ENCODE data around the gene RNU1-4. TPM values are rescaled to one million over a fixed set of nuclear protein-coding genes. Genes with fewer than 3 reads are reported as not detected.
A peak's percentile ranks its signal among the peaks of the same experiment; 100 is the strongest.
"Not testable (repeated sequence)": the region's sequence is repeated elsewhere in the genome, so short reads cannot be mapped to it uniquely, and the experiment has no call there.

Gene RNU1-4
- total RNA-seq, 2 experiments from 2014 or later = 1,570 to 1,691 TPM

DNA sequence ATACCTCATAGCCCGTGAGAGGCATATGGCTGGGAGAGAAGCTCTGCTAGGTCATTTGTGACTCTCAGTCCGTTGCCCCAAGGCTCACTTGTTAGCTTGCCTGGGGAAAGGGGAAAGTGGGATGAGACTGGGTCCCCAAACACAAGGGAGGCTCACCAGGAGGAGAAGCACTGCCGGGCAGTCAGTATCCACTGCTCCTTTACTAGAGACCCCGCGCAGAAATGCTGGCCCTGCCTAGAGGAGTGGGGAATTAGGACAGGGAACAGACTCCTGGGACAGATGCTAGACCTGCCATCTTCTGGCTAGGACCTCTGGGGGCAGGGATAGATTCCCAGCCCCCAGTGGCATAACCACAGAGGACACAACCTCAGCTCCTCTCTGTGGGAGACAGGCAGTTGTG lies 17.7 kb downstream of the RNU1-4 start:
- POLR2A ChIA-PET; H3K27me3 Mint-ChIP-seq; H3K36me3 Mint-ChIP-seq (ENCODE audit: low read depth); H3K4me1 Mint-ChIP-seq; H3K9me3 Mint-ChIP-seq; CTCF ChIA-PET; H3K27ac Mint-ChIP-seq; H3K4me3 Mint-ChIP-seq; DNase-seq: not testable (repeated sequence)

DNA sequence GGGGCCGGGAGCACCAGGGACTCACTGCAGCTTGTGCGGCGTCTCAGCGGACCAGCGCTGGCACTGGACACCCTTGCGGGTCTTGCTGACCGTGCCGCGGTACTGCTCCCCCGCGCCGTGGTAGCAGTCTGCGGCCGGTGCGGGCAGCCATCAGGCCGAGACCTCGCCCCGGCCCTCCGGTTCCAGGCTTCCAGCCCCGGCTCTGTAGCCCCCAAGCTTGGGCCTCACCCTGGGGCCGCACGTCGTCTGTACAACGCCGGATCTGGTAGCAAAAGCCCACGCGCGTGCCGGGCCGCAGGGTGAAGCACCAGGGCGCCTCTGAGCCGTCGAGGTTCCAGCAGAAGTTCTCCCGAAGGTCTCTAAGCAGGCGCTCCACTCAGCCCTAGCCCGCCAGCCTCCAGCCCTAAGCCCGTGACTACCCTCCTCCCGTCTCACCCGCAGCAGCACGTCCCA lies 18.8 kb downstream of the RNU1-4 start:
- H3K27me3 Mint-ChIP-seq; H3K9me3 Mint-ChIP-seq; POLR2A ChIA-PET; H3K4me1 Mint-ChIP-seq; H3K27ac Mint-ChIP-seq; CTCF ChIA-PET; H3K4me3 Mint-ChIP-seq; H3K36me3 Mint-ChIP-seq (ENCODE audit: low read depth): not testable (repeated sequence)
- peak; percentile 14 for DNase-seq

DNA sequence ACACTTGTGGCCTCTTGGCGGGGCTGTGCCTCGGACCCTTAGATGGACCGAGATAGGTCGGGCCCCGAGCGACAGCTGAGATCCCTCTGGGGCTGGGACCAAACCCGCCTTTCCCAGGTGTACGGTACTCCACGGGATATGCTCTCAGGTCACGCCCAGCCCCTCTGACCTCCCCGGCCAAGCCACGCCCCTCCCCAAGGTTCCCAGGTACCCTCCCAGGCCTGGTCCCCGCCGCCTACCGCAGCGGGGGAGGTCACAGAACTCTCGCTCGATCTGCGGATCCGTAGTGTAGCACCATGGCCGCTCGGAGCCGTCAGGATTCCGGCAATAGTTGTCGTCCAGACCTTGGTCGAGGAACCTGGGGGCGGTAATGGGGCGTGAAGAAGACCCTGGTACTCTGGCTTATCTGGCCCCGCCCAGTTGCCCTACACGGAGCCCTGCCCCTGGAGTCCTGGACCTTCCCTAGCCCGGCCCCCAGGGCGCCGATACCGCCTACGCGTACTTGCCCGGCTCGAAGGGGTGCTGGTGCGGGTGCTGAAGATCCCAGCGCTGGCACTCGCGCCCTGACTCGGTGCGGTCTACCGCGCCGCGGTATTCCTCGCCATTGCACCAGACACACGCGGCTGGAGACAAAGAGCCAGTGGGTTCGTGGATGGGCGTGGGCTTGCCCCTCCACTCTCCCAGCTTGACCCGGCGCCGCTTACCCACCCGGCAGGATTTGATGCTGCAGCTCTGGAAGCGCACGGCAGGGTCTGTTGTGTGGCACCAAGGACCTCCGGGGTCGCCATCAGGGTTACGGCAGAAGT lies 19.5 kb downstream of the RNU1-4 start:
- DNase-seq; H3K4me1 Mint-ChIP-seq; H3K36me3 Mint-ChIP-seq (ENCODE audit: low read depth); H3K27me3 Mint-ChIP-seq; H3K4me3 Mint-ChIP-seq; H3K27ac Mint-ChIP-seq; H3K9me3 Mint-ChIP-seq; POLR2A ChIA-PET; CTCF ChIA-PET: not testable (repeated sequence)

DNA sequence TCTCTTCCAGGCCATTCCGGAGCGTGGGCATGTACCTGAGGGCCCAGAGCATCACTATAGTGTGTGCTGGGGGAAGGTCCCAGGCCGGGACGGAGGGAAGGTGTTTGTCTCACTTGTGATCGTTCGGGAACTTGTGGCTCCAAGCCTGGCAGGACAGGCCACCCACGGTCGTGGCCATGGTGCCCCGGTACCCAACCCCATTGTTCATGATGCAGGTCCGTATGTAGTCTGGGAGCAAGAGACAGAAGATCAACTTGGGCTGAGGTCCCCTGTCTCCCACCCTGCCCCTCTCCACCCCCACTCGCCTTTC lies 20.1 kb downstream of the RNU1-4 start:
- DNase-seq; H3K36me3 Mint-ChIP-seq (ENCODE audit: low read depth); H3K4me3 Mint-ChIP-seq; H3K27ac Mint-ChIP-seq; POLR2A ChIA-PET; CTCF ChIA-PET; H3K9me3 Mint-ChIP-seq; H3K4me1 Mint-ChIP-seq: not testable (repeated sequence)
- H3K27me3 Mint-ChIP-seq = peaks cover 14% of the 10 kb centered on the region

DNA sequence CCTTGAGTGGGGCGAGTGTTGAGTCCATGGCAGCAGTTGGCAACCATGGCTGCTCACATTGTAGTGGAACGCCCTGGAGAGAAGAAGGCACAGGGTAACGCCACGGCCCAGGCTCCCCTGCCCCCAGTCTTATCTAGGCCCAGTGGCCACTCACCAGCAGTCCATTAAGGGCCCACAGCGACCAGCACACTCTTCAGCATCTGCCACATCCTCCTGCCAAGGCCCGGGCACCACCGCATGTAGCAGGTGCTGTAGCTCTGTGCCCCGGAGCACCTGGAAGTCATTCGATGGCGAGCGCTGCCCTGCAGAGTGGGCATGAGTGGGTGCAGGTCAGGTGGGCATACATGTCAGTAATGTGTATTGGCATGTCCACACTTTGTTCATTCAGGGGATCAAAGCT lies 20.5 kb downstream of the RNU1-4 start:
- H3K36me3 Mint-ChIP-seq (ENCODE audit: low read depth); H3K27ac Mint-ChIP-seq; CTCF ChIA-PET; POLR2A ChIA-PET; H3K9me3 Mint-ChIP-seq; H3K4me1 Mint-ChIP-seq; H3K4me3 Mint-ChIP-seq: not testable (repeated sequence)
- DNase-seq = peak; percentile 14
- H3K27me3 Mint-ChIP-seq = peaks cover 15% of the 10 kb centered on the region

DNA sequence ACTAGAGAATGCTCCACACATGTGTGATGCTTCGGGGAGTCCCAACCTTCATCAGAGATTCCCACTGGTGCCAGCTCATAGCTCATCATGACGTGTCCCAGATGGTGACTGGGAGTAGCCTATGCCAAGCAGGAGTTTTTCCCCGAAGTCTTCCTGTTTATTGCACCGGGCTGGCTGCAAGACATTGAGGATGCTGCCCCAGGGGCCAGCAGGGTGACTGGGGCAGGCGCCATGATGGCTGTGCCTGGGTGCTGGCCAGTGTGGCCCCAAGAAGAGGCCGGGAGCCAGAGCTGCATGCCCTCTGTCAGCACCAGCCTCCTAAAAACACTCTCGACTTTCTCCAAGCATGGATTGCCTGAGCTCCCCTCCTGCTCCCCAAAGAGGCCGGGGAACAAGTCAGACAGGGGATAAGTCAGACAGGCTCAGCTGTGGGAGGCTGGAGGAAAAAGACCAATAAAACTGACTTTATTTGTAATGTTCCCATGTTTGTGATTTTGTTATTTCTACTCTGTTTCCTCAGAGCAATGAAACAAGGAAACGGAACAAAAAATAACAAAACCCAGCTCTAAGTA lies 24.0 kb downstream of the RNU1-4 start:
- DNase-seq; CTCF ChIA-PET; H3K4me3 Mint-ChIP-seq; H3K4me1 Mint-ChIP-seq; POLR2A ChIA-PET; H3K27ac Mint-ChIP-seq; H3K9me3 Mint-ChIP-seq; H3K36me3 Mint-ChIP-seq (ENCODE audit: low read depth): not testable (repeated sequence)
- H3K27me3 Mint-ChIP-seq = peaks cover 19% of the 10 kb centered on the region

DNA sequence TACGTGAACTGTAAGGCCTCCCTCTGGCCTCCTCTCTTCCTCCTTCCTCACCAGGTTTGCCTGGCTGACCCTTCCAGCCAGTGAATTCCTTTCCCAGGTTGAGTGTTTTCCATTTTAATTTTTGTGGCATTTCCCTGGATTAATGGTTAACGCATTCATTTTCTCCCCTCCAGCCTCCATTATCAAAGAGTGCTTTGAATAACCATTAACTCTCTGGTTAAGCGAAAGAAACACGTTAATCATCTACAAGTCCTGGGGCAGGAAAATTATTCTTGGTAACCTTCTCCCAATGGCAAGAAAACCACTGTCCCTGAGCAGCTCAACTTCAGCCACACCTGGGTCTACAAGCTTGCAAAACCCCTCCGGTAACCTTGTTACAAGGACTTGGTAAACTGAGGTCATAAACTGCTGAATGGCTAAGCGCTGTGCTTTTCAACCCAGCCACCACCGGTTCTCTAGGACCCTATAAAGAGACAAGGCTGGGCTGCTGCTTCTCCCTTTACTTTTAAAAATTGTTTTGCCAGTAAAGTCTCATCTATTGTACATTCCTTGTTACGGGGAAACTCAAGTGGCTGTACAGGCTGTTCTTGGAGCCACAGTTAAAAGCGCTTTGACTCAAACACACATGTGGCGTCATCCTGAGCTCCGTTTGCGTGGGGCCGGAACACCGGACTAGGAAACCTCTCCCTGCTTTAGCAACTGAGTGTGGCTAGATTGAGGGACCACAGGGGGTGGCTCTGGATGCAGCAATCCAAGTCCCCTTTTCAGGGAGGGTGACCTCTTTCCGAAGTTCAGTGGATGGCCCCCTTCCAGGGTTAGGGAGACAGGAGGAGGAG lies 24.7 kb downstream of the RNU1-4 start:
- DNase-seq; CTCF ChIA-PET; H3K4me3 Mint-ChIP-seq; H3K9me3 Mint-ChIP-seq; H3K4me1 Mint-ChIP-seq; H3K36me3 Mint-ChIP-seq (ENCODE audit: low read depth); H3K27ac Mint-ChIP-seq; POLR2A ChIA-PET: not testable (repeated sequence)
- peaks cover 19% of the 10 kb centered on the region for H3K27me3 Mint-ChIP-seq

DNA sequence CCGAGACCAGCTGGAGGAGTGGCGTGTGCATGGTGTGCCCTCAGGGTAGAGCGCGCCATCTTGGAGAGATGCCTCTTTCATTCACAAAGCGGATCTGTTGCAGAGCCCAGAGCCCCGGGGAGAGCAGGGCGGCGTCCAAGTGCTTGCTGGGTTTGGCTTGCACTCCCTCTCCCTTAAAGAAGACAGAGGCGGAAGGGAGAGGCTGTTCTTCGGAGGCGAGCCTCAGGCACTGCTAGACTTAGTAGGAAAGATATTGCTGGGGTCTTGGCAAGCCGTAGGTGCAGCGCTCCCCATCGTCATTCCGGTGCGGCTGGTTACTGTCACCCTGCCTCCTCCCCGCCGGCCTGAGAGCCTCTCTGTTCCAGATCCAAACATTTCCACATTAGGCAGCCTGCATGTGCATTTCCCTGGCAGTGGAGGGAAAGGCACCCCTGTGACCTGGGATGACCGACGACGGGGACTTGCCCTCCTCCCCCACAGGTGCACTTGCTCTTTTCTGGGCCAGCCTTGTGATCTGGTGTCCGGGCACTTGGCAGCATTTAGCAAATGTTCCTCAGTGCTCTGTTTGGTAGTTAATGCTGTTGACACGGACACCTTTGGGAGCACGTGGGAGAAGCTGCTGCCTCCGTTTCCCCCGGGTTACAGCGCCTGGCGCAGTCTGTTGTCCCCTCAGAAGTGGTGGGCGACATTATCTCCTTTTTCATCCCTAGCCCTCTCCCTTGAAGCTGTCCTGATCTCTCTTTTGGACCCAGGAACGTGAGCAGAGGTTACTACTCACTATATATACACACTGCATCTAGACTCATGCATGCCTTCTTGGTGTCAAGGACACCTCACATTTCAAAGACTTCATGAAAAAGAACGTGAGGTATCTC lies 25.7 kb downstream of the RNU1-4 start:
- DNase-seq; CTCF ChIA-PET; H3K36me3 Mint-ChIP-seq (ENCODE audit: low read depth); H3K27ac Mint-ChIP-seq; POLR2A ChIA-PET; H3K9me3 Mint-ChIP-seq; H3K4me3 Mint-ChIP-seq; H3K4me1 Mint-ChIP-seq: not testable (repeated sequence)
- peaks cover 20% of the 10 kb centered on the region for H3K27me3 Mint-ChIP-seq

DNA sequence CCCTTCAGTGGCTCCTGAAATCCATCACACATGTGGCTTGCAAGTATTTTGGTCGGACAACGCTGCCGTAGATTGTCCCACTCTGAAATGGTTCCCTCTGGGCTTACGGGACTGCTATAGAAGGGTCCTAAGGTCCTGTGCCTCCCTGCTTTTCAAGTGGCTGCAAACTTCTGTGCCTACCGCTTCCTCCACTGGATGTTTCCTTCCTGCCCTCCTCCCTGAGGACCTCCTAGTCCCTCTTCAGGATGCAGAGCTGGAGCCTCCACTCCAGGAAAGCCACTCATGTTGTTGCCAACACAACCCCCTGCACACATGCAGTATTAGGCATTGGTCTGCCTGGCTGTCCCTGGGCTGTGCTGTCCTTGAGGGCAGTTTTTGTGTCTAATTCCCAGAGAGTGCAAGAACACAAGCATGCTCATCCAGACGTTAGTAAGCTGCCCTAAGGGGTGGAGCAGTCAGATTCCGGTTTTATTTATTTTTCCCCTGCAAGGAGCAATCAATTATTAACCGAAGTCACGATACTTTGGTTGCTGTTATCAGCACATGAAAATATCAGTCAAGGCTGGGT lies 26.5 kb downstream of the RNU1-4 start:
- CTCF ChIA-PET; H3K4me1 Mint-ChIP-seq; POLR2A ChIA-PET; DNase-seq; H3K4me3 Mint-ChIP-seq; H3K36me3 Mint-ChIP-seq (ENCODE audit: low read depth); H3K27ac Mint-ChIP-seq; H3K9me3 Mint-ChIP-seq: not testable (repeated sequence)
- H3K27me3 Mint-ChIP-seq = peaks cover 23% of the 10 kb centered on the region

DNA sequence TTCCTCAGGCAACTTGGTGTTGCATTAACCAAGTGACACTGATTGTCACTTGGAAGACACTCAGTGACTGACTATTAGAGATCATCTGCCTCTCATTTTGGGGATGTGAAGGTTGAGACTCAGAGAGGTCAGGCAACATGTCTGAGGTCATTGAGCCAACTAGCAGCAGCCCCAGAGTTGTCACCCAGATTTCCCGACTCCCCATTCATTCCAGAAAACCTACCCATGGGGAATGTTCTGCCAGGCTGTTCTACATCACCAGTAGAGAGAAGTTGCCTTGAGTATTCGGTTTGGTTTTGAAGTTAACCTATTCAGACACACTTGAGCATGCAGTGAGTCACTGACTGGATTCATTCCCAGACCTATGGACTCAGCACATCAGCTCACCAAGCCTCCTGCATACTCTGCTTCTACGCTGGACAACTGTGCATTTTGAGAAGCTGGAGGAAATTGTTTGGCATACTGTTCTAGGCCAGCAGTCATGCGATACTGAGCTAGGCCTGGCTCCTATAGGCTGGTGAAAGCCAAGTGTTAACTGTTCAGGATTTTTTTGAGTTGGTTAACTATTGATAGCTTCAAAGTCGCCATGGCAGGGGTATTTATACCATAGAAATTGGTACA lies 29.9 kb downstream of the RNU1-4 start:
- H3K27ac Mint-ChIP-seq; H3K9me3 Mint-ChIP-seq; DNase-seq; H3K4me3 Mint-ChIP-seq; CTCF ChIA-PET; H3K4me1 Mint-ChIP-seq; POLR2A ChIA-PET; H3K36me3 Mint-ChIP-seq (ENCODE audit: low read depth): not testable (repeated sequence)
- H3K27me3 Mint-ChIP-seq = peaks cover 21% of the 10 kb centered on the region

DNA sequence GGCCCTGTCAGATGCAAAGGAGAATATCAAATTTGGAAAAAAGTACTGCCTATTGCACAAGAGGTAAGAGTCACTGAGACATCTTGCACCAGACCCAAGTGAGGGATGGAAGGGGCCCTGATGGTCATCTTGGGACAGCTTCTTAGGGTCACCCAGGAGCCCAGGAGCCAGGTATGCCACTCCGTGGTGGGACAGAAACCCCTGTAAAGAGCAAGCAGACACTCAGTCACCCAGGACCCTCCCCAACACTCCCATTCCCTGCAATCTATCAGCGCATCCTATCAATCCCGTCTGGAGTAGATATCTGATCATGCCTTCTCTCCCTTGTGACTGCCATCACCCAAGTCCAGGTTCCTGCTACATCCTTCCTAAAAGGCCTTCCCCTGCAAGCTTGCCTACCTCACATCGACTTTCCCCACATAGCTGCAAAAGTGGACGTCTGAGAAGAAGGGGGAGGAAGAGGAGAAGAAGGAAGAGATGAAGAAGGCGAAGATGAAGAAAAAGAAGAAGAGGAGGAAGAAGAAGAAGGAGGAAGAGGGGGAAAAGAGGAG lies 30.7 kb downstream of the RNU1-4 start:
- POLR2A ChIA-PET; H3K36me3 Mint-ChIP-seq (ENCODE audit: low read depth); H3K4me1 Mint-ChIP-seq; H3K4me3 Mint-ChIP-seq; DNase-seq; H3K27ac Mint-ChIP-seq; CTCF ChIA-PET; H3K9me3 Mint-ChIP-seq: not testable (repeated sequence)
- H3K27me3 Mint-ChIP-seq = peaks cover 19% of the 10 kb centered on the region

DNA sequence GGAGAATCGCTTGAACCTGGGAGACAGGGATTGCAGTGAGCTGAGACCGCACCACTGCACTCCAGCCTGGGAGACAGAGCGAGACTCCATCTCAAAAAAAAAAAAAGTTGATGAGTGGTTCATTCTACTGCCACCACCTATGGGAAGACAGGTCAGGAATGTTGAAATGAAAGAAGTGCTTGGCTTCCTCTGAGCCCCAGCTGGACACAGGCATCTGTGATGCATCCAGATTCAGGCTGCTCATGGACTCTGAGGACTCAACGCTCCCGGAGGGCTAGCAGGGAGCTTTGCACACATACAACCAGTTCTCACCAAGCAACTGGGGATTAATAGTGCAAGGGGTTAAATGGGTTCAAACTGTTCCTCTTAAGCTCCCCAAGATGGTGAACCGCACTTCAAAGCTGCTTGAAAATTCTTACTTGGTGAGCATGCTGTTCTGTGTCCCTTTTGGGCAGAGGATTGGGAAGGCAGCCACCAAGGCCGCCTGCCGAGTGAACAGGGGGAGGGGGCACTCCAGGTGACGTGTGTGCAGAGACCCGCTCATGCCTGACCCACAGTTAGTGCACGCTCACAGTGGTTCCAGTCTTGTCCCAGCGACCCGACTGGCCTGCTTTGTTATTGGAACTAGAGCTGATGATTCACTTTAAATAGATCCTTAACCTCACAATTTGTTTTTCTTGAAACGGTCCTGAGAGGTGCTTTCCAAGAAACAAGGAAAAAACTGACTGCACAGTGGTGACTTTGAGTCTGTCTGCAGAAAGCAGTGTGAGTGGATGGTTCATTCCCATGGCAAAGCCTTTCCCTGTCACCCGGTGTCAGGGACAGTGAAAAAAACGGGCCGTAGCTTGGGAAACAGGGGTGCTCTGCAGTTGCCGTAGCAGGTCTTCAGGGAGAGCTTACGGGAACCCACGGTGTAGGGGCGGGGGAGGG lies 32.2 kb downstream of the RNU1-4 start:
- H3K27ac Mint-ChIP-seq; CTCF ChIA-PET; H3K9me3 Mint-ChIP-seq; POLR2A ChIA-PET; H3K4me3 Mint-ChIP-seq; DNase-seq; H3K4me1 Mint-ChIP-seq; H3K36me3 Mint-ChIP-seq (ENCODE audit: low read depth): not testable (repeated sequence)
- peaks cover 15% of the 10 kb centered on the region for H3K27me3 Mint-ChIP-seq

Measured in activated CD4-positive, alpha-beta memory T cell treated with anti-CD3 and anti-CD28 coated beads, Interleukin-2, amount 10 ng/mL, durations not matched to agents 7 days and 5 days (primary cell).